GM18858 (cell line): ENCODE results near the gene TRIM66.

Experiments
- ATAC-seq: cut with Tn5 transposase; IDR thresholded peaks from one replicate; pipeline ENCODE4 v1.9.1; 2021; ENCODE audit not compliant: unreplicated experiment

Gene TRIM66

DNA sequence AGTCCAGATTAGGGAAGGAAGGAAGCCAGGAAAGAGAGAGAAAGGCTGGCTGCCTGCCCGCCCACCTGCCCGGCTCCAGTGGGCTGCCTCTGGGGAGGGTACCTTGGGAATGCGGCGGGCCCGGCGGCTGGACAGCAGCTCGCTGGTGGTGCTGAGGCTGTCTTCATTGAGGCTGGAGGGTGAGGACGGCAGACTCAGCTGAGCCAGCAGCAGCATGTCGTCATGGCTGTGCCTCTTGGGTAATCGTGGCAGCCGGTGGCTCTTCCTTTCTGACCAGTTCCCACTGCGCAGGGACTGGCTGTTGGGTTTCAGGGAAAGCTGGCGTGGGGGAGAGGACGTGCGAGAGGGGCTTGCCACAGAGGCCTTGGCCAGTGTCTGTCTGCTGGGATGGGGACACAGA lies 33.0 kb upstream of the TRIM66 start:
- ATAC-seq: no peak

GRCh38 chr11:8714622-8715225 lies 32.3 kb upstream of the TRIM66 start:
- ATAC-seq: no peak

- no peak for ATAC-seq
Measured at GRCh38 chr11:8713760-8714454, 31.4 kb upstream of the TRIM66 start.

DNA sequence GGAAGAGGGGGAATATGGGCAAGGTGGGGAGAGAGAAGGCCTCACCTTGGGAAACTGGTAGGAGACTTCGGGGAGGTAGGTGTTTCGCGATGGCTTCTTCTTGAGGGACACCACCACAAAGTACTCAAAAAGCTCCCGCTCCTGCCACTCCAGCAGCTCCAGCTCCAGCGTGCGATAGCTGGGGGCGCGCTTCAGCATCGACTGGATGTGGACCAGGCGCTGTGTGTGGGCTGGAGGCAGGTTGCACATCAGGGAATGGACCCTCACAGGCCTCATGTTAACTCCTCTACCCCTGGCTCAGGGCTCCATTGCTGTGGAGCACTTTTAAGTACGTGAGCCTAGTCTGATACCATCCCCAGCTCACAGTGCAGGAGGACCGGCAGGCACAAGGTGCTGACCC lies 30.0 kb upstream of the TRIM66 start:
- no peak for ATAC-seq

- no peak for ATAC-seq
Measured at GRCh38 chr11:8711895-8712442, 29.5 kb upstream of the TRIM66 start.

DNA sequence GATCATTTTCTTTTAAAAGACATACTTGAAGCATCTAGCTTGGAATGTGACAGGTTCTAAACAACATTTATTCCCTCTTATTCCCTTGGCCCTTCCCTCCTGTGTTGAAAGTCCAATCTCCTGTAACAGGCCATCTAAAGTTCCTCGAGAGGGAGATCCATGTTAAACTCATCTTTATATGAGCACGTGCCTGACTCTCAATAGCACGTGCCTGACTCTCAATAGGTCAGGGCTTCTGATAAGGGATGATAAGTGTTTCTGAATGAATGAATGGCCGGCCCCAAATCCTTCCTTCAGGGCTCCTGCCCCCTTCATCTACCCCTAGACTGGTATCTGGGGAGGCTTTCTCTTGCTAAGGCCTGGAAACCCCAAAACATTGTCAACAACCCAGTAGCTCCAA lies 27.3 kb upstream of the TRIM66 start:
- no peak for ATAC-seq

DNA sequence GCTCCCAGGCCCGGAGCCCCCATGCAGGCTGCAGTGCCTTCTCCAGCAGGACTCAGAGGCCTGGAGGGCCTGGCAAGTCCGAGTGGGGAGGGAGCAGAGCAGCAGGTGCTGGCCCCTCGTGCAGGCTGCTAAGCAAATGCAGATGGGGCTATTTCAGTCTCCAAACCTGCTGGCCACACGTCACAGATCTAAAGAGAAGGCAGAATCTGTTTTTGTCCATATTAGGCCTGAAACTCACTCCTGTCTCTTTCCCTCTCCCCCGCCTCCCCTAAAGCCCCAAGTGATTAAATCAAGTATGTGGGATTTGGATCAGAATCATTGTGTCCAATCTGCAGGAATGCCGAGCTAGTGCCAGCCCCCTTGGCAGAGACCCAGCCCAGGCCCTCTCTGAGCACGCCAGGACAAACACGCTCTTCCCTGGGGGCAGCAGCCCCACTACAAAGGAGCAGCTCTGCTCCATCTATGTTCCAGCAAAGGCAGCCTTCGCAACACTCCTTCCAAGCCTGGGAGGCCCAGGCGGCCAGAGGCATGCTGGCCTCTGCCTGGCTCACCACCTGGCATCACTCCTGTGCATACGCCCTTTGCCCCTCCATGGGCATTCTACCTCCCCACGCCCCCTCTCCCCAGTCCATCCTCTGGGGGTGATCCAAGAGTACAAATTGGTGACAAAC lies 26.7 kb upstream of the TRIM66 start:
- no peak for ATAC-seq

GRCh38 chr11:8707541-8708191 lies 25.2 kb upstream of the TRIM66 start:
- ATAC-seq: no peak

DNA sequence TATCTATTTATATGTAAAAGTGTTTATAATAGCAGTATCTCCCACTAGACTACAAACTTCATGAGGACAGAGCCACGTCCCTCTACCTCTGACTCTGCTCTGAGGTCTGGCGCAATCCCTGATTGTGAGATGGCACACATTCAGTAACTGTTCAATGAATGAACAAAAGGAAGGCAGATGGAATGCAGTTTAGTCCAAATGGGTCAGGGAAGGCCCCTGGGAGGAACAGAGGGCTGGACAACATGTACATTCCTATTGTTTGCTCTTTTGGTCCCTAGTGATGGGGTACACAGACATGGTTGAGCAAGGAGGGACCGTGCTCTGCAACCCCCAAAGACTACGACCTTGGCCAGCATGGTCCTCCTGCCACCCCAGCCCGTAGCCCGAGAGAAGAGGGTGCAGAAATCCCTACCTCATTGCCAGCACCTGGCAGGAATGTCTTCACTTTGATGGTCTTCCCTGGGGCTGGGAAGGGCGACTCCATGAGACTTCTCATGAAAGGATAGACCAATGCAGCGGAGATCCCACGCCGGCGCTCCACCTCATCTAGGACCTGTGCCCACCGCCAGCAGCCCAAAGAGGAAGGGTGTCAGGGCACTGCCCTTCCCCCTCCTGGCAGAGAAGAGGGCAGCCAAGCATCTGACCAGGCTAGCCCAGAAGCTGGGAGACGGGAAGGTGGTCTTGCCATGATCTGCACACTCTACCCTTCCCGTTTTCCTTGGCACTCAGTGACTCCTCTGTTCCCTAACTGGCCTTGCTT lies 24.4 kb upstream of the TRIM66 start:
- no peak for ATAC-seq

- ATAC-seq: no peak
Measured at GRCh38 chr11:8705146-8705545, 22.7 kb upstream of the TRIM66 start.

GRCh38 chr11:8704136-8704535 lies 21.7 kb upstream of the TRIM66 start:
- no peak for ATAC-seq

GRCh38 chr11:8702598-8702915 lies 20.1 kb upstream of the TRIM66 start:
- ATAC-seq: no peak

DNA sequence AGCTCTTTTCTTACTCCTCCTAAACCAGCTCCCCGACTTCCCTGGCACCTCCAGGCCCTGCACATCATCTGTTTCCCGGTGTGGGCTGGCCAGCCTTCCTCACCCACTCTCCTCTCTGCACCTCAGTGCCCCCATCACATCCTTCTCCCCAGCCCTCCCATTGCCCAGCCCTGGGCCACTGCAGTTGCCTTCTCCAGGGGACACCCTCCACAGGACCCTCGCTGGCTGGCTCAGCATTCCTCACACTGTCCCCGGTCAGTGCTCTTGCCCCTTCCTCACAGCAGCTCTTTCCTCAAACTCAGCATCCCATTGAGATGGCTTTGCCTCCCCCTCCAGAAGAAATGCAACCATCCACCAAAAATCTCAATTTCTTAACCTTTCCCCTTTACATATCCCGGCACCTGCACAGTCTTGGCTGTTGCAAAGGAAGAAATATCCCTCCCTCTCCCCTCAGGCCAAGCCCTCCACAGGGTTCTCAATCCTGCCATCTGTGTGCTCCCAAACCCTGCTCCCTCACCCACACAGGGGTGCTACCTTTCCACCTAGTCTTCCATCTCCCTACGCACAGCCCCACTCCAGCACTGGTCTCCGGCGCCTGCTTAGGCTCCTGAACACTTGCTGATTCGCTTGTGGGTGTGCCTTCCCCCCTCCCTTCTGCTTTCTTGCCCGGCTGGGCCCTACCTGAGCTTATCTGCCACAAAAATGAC lies 19.6 kb upstream of the TRIM66 start:
- no peak for ATAC-seq

- no peak for ATAC-seq
Measured at GRCh38 chr11:8699903-8700302, 17.4 kb upstream of the TRIM66 start.

GRCh38 chr11:8698917-8699441 lies 16.5 kb upstream of the TRIM66 start:
- no peak for ATAC-seq

DNA sequence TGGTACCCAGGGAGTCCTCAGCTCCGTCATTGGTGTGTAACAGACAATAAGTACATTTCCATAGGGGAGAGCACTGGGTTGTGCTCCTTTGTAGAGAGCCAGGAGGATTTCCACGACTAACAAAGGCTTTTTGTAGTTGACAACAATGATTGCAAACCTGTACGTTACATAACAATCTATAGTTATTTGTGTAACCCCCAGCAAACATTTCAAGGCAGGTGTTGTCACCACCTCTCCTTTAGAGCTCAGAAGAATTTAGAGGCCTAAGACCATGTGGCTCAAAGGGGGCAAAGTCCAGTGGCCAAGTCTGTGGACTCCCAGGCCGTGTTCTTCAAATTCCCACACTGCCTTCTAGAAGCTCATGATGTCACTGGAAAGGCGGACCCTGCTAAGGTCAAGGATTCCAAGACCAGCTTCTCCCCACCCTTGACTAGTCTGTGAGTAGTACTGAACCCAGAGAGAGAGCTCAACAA lies 15.9 kb upstream of the TRIM66 start:
- ATAC-seq: no peak

- ATAC-seq: no peak
Measured at GRCh38 chr11:8697054-8697453, 14.6 kb upstream of the TRIM66 start.

GRCh38 chr11:8694137-8694536 lies 11.7 kb upstream of the TRIM66 start:
- no peak for ATAC-seq

DNA sequence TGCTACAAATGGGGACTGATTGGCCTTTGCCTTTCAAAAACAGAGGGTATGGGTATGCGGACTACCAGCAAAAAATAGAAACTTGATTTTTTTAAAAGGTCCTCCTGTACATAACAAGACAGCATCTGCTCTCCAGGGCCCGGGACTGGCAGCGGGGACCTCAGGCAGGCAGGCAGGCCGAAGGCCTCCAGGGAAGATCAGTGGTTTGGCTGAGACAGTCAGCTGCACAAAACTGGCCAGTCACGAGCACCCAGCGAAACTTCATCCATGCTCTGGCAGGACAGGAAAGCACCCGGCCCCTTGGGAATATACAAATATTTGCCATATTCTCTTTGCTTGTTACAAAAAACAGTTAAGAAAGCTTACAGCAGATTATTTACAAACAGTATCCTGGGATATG lies 11.1 kb upstream of the TRIM66 start:
- ATAC-seq: no peak

DNA sequence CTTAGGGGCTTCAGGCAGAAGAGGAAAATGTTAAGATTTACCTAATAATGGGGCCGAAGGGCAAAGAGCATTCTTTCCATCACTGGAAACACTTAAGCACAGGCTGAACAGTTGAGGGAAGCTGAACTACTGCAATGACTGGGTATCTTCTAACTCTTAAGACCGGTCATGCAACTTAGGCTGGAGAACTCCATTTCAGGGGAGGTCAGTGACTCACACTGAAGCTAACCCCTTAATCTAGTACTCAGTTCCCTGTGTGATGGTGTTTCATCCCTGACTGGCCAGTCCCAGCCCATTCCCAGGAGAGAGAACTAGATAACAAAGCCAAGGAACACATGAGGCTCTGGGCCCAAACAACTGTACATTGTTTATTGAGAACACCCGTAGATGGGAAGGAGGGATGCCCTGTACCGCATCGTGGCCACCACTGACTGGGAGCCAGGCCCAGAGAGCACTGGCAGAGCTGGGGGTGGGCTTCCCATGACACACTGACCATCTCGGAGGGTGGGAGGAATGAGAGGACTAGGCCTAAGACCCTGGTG lies 10.6 kb upstream of the TRIM66 start:
- no peak for ATAC-seq
